Astrocyte of the hippocampus (primary cell): ENCODE measurements around the gene COA1.

Experiments
- DNase-seq: peaks from one replicate; pipeline ENCODE4 v3.0.0; 2011; ENCODE audit warnings: low read depth, low spot score

Gene COA1

GRCh38 chr7:43653891-43654504 lies 75.3 kb downstream of the COA1 start:
- DNase-seq = peak; percentile 49

- DNase-seq = peak; percentile 80
Measured at GRCh38 chr7:43653466-43653865, 75.9 kb downstream of the COA1 start.

GRCh38 chr7:43652364-43652763 lies 77.0 kb downstream of the COA1 start:
- DNase-seq = no peak

- DNase-seq = peak; percentile 69
Measured at GRCh38 chr7:43650457-43651052, 78.8 kb downstream of the COA1 start.

- no peak for DNase-seq
Measured at GRCh38 chr7:43649755-43650274, 79.5 kb downstream of the COA1 start.

- peak; percentile 94 for DNase-seq
Measured at GRCh38 chr7:43648473-43649406, 80.6 kb downstream of the COA1 start.

GRCh38 chr7:43647673-43648472 lies 81.5 kb downstream of the COA1 start:
- DNase-seq = peak; percentile 97

GRCh38 chr7:43647339-43647672 lies 82.0 kb downstream of the COA1 start:
- DNase-seq = peak; percentile 88

- peak; percentile 57 for DNase-seq
Measured at GRCh38 chr7:43646603-43647338, 82.6 kb downstream of the COA1 start.

- no peak for DNase-seq
Measured at GRCh38 chr7:43645699-43646226, 83.6 kb downstream of the COA1 start.

- DNase-seq = no peak
Measured at GRCh38 chr7:43643846-43644245, 85.5 kb downstream of the COA1 start.

GRCh38 chr7:43642897-43643630 lies 86.3 kb downstream of the COA1 start:
- no peak for DNase-seq

GRCh38 chr7:43640679-43641078 lies 88.6 kb downstream of the COA1 start:
- DNase-seq = no peak

- peak; percentile 95 for DNase-seq
Measured at GRCh38 chr7:43639858-43640491, 89.3 kb downstream of the COA1 start.

GRCh38 chr7:43637114-43637806 lies 92.1 kb downstream of the COA1 start:
- DNase-seq = no peak

- DNase-seq = peak; percentile 89
Measured at GRCh38 chr7:43636093-43636492, 93.2 kb downstream of the COA1 start.

GRCh38 chr7:43634384-43634783 lies 94.9 kb downstream of the COA1 start:
- DNase-seq = no peak

- no peak for DNase-seq
Measured at GRCh38 chr7:43632746-43633145, 96.6 kb downstream of the COA1 start.

- DNase-seq = no peak
Measured at GRCh38 chr7:43631559-43631958, 97.8 kb downstream of the COA1 start.
